Osteoblast (primary cell): ENCODE measurements around the gene CEP63. TPM values are rescaled to one million over a fixed set of nuclear protein-coding genes. Genes with fewer than 3 reads are reported as not detected.

Source experiments
- DNase-seq: peaks from one replicate; pipeline ENCODE4 v3.0.0; 2011; ENCODE audit warnings: low spot score, mixed read lengths; ENCODE audit not compliant: insufficient read length; ENCODE audit errors: missing footprints
- H2AFZ ChIP-seq: 2 replicates; pipeline ENCODE4 v1.6.0; 2011; ENCODE audit warnings: mild to moderate bottlenecking, low read length
- H3K27ac ChIP-seq: 2 replicates; pipeline ENCODE4 v1.5.1; 2011; ENCODE audit warnings: mild to moderate bottlenecking, low read depth, low read length, moderate library complexity
- H3K27me3 ChIP-seq: 2 replicates; pipeline ENCODE4 v1.6.0; 2012; ENCODE audit warnings: mild to moderate bottlenecking, control low read depth, inconsistent platforms, low read length, moderate library complexity; ENCODE audit not compliant: insufficient read depth
- H3K36me3 ChIP-seq: 2 replicates; pipeline ENCODE4 v1.5.1; 2011; ENCODE audit warnings: mild to moderate bottlenecking, low read length, control low read depth, moderate library complexity; ENCODE audit not compliant: insufficient read depth
- H3K4me1 ChIP-seq: 2 replicates; pipeline ENCODE4 v1.5.1; 2011; ENCODE audit warnings: mild to moderate bottlenecking, low read length, control low read depth, moderate library complexity; ENCODE audit not compliant: insufficient read depth
- H3K4me2 ChIP-seq: 2 replicates; pipeline ENCODE4 v1.6.0; 2011; ENCODE audit warnings: mild to moderate bottlenecking, low read length; ENCODE audit not compliant: insufficient read depth
- H3K4me3 ChIP-seq: fragments of 200-600 bp; sonication (generic); 3 replicates; pipeline ENCODE4 v1.5.1; 2012; ENCODE audit warnings: mild to moderate bottlenecking, low read length, inconsistent platforms; ENCODE audit not compliant: insufficient read depth
- H3K79me2 ChIP-seq: 2 replicates; pipeline ENCODE4 v1.6.0; 2012; ENCODE audit warnings: mild to moderate bottlenecking, low read length, control low read depth, inconsistent platforms; ENCODE audit not compliant: insufficient read depth
- H3K9me3 ChIP-seq: 2 replicates; pipeline ENCODE4 v1.5.1; 2011; ENCODE audit warnings: low read depth, low read length, control low read depth
- H4K20me1 ChIP-seq: 2 replicates; pipeline ENCODE4 v1.6.0; 2012; ENCODE audit warnings: mild to moderate bottlenecking, low read length, control low read depth; ENCODE audit not compliant: insufficient read depth
- total RNA-seq: library from RNA; depleted of rRNA; stranded (reverse); fragments of >200 nt; gene quantifications from 2 replicates; pipeline ENCODE4 v1.2.3, GENCODE V29; 2012
- TF ChIP-seq, protein P1 (sequence below): IDR thresholded peaks from 2 replicates; pipeline ENCODE4 v1.5.1; 2011; ENCODE audit warnings: mild to moderate bottlenecking, low read depth, low read length, moderate library complexity; ENCODE audit errors: extremely low read depth

Gene CEP63
- total RNA-seq, 1 donor: 15.9 TPM

DNA sequence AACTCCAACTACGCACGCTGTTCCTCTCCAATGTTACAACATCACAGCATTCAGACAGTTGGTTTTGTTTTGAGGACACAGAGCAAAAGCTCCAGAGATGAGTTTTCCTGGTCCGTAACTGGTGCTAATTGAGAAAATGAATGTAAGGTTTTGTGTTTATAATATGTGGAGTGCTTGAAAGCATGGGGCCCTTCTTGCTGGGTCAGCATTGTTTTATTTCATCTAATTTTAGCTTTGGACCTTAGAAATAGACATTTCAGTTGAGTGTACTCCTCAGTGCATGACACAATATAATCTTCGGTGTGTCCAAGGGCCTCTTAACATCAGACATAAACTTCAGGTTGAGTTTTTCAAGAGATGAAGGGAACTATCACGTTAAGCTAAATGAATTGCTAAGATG, 37.2 kb upstream of the CEP63 start:
- TF ChIP-seq, protein P1, sequence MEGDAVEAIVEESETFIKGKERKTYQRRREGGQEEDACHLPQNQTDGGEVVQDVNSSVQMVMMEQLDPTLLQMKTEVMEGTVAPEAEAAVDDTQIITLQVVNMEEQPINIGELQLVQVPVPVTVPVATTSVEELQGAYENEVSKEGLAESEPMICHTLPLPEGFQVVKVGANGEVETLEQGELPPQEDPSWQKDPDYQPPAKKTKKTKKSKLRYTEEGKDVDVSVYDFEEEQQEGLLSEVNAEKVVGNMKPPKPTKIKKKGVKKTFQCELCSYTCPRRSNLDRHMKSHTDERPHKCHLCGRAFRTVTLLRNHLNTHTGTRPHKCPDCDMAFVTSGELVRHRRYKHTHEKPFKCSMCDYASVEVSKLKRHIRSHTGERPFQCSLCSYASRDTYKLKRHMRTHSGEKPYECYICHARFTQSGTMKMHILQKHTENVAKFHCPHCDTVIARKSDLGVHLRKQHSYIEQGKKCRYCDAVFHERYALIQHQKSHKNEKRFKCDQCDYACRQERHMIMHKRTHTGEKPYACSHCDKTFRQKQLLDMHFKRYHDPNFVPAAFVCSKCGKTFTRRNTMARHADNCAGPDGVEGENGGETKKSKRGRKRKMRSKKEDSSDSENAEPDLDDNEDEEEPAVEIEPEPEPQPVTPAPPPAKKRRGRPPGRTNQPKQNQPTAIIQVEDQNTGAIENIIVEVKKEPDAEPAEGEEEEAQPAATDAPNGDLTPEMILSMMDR: no peak

DNA sequence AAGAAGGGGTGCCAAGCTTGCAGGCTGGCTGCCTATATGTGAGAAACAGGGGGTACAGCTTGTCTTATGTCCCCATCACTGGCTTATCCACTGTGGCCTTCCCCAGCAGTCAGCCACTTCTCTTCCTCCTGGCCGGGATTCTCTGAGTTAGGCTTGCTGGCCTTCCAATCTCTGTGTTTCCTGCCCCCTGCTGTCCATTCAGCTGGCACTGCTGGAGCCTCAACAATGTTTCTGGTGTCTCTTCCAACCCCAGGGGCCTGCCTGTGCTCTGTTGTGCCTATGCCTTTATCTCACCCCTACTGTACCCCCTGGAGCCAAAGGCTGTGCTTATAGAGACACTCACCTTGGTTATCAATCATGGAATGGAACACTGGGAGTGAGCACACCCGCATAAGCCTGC, 36.6 kb upstream of the CEP63 start:
- H3K4me3 ChIP-seq: no peak overlapping the region
- H3K27ac ChIP-seq: no peak overlapping the region
- no peaks in the 10 kb centered on the region for H3K27me3 ChIP-seq
- TF ChIP-seq, protein P1: peak; percentile 65
- peaks cover 34% of the 10 kb centered on the region for H3K4me1 ChIP-seq
- no peaks in the 10 kb centered on the region for H3K9me3 ChIP-seq
- H3K79me2 ChIP-seq: no peaks in the 10 kb centered on the region
- H3K36me3 ChIP-seq: no peaks in the 10 kb centered on the region
- peak overlapping the region; percentile 20 for H2AFZ ChIP-seq
- DNase-seq: peak; percentile 88
- no peaks in the 10 kb centered on the region for H4K20me1 ChIP-seq
- H3K4me2 ChIP-seq: no peak overlapping the region

More for the DNA sequence above, 37.2 kb upstream of the CEP63 start:
- peaks cover 34% of the 10 kb centered on the region for H3K4me1 ChIP-seq
- H3K36me3 ChIP-seq: no peaks in the 10 kb centered on the region
- no peak overlapping the region for H3K4me3 ChIP-seq
- no peak overlapping the region for H3K27ac ChIP-seq
- H3K27me3 ChIP-seq: no peaks in the 10 kb centered on the region
- no peaks in the 10 kb centered on the region for H4K20me1 ChIP-seq
- DNase-seq: no peak
- H3K9me3 ChIP-seq: no peaks in the 10 kb centered on the region
- no peaks in the 10 kb centered on the region for H3K79me2 ChIP-seq
- no peak overlapping the region for H3K4me2 ChIP-seq
- no peak overlapping the region for H2AFZ ChIP-seq

DNA sequence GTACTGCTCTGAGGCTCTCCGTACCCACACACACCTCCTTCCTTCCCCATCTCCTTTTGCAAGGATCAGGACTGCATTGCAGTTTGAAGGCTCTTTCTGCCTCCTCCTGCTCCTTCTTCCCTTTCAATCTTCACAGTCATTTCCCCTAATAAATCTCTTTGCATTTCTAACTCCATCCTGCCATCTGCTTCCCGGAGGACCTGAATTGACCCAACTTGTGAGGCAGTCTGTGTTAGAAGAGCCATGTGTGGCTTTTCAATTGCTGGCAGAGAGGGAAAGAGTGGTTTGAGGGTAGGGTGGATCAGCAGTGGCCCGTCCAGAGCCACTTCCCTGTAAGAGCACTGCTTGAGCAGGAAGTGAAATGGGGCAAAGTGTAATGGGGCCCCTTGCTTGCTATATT, 35.9 kb upstream of the CEP63 start:
- Histone ChIP-seq H3K9me3 (no peaks in the 10 kb centered on the region), H4K20me1 (no peaks in the 10 kb centered on the region), H3K4me2 (no peak overlapping the region), H3K4me1 (peaks cover 33% of the 10 kb centered on the region), H3K4me3 (no peak overlapping the region), H2AFZ (peak overlapping the region; percentile 35), H3K79me2 (no peaks in the 10 kb centered on the region), H3K27ac (no peak overlapping the region), H3K27me3 (no peaks in the 10 kb centered on the region), H3K36me3 (no peaks in the 10 kb centered on the region)
- TF ChIP-seq, protein P1: no peak
- no peak for DNase-seq

DNA sequence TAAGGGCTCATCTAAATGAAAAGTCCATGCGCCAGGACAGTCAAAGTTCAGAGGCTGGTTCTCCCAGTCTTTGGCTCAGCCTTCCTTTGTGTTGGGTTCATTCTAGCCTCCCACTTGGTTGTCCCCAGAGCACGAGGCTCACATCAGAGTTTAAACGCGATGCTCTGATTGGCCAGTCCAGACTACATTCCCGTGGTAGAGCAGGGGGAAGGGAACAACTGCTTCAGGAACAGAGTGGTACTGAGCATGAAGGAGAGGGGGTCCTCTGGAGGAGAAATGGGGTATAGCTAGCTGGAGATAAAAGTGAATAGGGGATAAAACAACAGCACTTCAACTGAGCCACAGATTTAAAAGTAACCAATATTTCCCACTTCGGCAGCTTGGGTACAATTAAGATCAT, 32.2 kb upstream of the CEP63 start:
- Histone ChIP-seq H2AFZ (no peak overlapping the region), H3K27me3 (no peaks in the 10 kb centered on the region), H3K4me1 (peaks cover 6% of the 10 kb centered on the region), H3K9me3 (no peaks in the 10 kb centered on the region), H3K36me3 (no peaks in the 10 kb centered on the region), H3K4me2 (no peak overlapping the region), H3K79me2 (no peaks in the 10 kb centered on the region), H3K27ac (no peak overlapping the region), H4K20me1 (no peaks in the 10 kb centered on the region), H3K4me3 (no peak overlapping the region)
- TF ChIP-seq, protein P1: peak; percentile 39
- no peak for DNase-seq
